H1 (cell line): ENCODE results near the gene CBX4. TPM values are rescaled to one million over a fixed set of nuclear protein-coding genes. Genes with fewer than 3 reads are reported as not detected.

Source experiments
- CTCF ChIA-PET: fragments of 300-600 bp; sonication (Branson Sonifier 250); formaldehyde crosslinking; loops from one replicate; lab custom pipeline; 2021; ENCODE audit not compliant: partially characterized antibody; lab: Charles Lee
- POLR2A ChIA-PET: fragments of 300-600 bp; sonication (Branson Sonifier 250); formaldehyde crosslinking; loops from one replicate; lab custom pipeline; 2021; ENCODE audit warnings: inconsistent platforms; ENCODE audit not compliant: partially characterized antibody; lab: Charles Lee
- DNase-seq, 2 experiments: peaks; one replicate each; pipeline versions ENCODE4 v3.0.0 to v3.0.0-alpha.2; 2010 to 2022; ENCODE audit warnings: low spot score in 2 of 2, low read depth in 1 of 2, mixed read lengths in 1 of 2
- FAIRE-seq: peaks from 2 replicates; lab custom pipeline; 2011; peaks lifted over from hg19 to GRCh38; lab: Jason Lieb, UNC
- H2AFZ ChIP-seq: 2 replicates; pipeline ENCODE4 v1.8.1; 2012; ENCODE audit warnings: low read length, inconsistent platforms
- H2AK5ac ChIP-seq: 2 replicates; pipeline ENCODE4 v1.6.1; 2013; ENCODE audit warnings: low read depth, low read length
- H2BK120ac ChIP-seq: replicated peaks from 2 replicates; pipeline ENCODE3; 2013; ENCODE audit warnings: low read depth, low read length, inconsistent platforms
- H2BK12ac ChIP-seq: 2 replicates; pipeline ENCODE4 v1.6.1; 2013; ENCODE audit warnings: low read depth, low read length
- H2BK15ac ChIP-seq: 2 replicates; pipeline ENCODE4 v1.6.1; 2013; ENCODE audit warnings: low read length
- H2BK20ac ChIP-seq: 2 replicates; pipeline ENCODE4 v1.6.1; 2013; ENCODE audit warnings: low read length
- H2BK5ac ChIP-seq: 2 replicates; pipeline ENCODE4 v1.6.1; 2013; ENCODE audit warnings: low read depth, low read length
- H3K14ac ChIP-seq: 2 replicates; pipeline ENCODE4 v1.6.1; 2013; ENCODE audit warnings: inconsistent platforms; ENCODE audit not compliant: insufficient read length
- H3K18ac ChIP-seq: 2 replicates; pipeline ENCODE4 v1.6.1; 2013; ENCODE audit warnings: low read length; ENCODE audit errors: extremely low read depth
- H3K23ac ChIP-seq: 2 replicates; pipeline ENCODE4 v1.6.1; 2013; ENCODE audit warnings: inconsistent platforms; ENCODE audit not compliant: insufficient read length
- H3K23me2 ChIP-seq: 2 replicates; pipeline ENCODE4 v1.6.1; 2013; ENCODE audit warnings: low read depth, low read length
- H3K27ac ChIP-seq: 2 replicates; pipeline ENCODE4 v1.6.1; 2011; ENCODE audit warnings: low read depth, low read length, inconsistent platforms
- H3K27me3 ChIP-seq, 4 experiments: replicated peaks in 1 of 4; 1 replicate in 1 of 4; 2 replicates in 3 of 4; pipeline versions ENCODE4 v1.6.1 to v1.8.1; 2011 to 2013; ENCODE audit warnings: low read length in 3 of 4, mild to moderate bottlenecking in 3 of 4, inconsistent platforms in 2 of 4, mixed read lengths in 2 of 4, moderate library complexity in 1 of 4; ENCODE audit not compliant: control insufficient read depth in 3 of 4, insufficient read depth in 3 of 4; ENCODE audit errors: extremely low read depth in 1 of 4
- H3K36me3 ChIP-seq, 4 experiments: 2 replicates each; pipeline versions ENCODE4 v1.6.1 to v1.8.1; 2011 to 2013; ENCODE audit warnings: mild to moderate bottlenecking in 4 of 4, low read length in 3 of 4, moderate library complexity in 2 of 4, control low read depth in 1 of 4, inconsistent platforms in 1 of 4; ENCODE audit not compliant: insufficient read depth in 4 of 4, control insufficient read depth in 2 of 4
- H3K4ac ChIP-seq: replicated peaks from 2 replicates; pipeline ENCODE3; 2013; ENCODE audit warnings: low read length, low read depth, mixed read lengths, inconsistent platforms; ENCODE audit not compliant: insufficient read length
- H3K4me1 ChIP-seq, 4 experiments: replicated peaks in 1 of 4; 1 replicate in 1 of 4; 2 replicates in 3 of 4; pipeline versions ENCODE4 v1.6.1 to v1.8.1; 2011 to 2013; ENCODE audit warnings: low read length in 3 of 4, inconsistent platforms in 2 of 4, mixed read lengths in 1 of 4; ENCODE audit not compliant: insufficient read depth in 4 of 4, control insufficient read depth in 3 of 4
- H3K4me2 ChIP-seq, 2 experiments: 2 replicates each; pipeline versions ENCODE4 v1.6.1 to v1.8.1; 2011 to 2013; ENCODE audit warnings: low read depth in 2 of 2, low read length in 2 of 2, control low read depth in 1 of 2, inconsistent platforms in 1 of 2, mild to moderate bottlenecking in 1 of 2; ENCODE audit not compliant: insufficient read depth in 1 of 2
- H3K4me3 ChIP-seq, 4 experiments: fragments of 200-600, 300-600 bp in 1 of 4; sonication (generic), shearing (Covaris generic), sonication (Bioruptor Twin) in 1 of 4; 2 replicates each; pipeline versions ENCODE4 v1.5.1 to v1.8.1; 2011 to 2016; ENCODE audit warnings: low read length in 4 of 4, low read depth in 3 of 4, control low read depth in 2 of 4, inconsistent platforms in 2 of 4, mild to moderate bottlenecking in 2 of 4, mixed read lengths in 1 of 4, moderate library complexity in 1 of 4; ENCODE audit not compliant: insufficient read depth in 2 of 4; ENCODE audit errors: extremely low read depth in 1 of 4
- H3K56ac ChIP-seq: replicated peaks from 2 replicates; pipeline ENCODE3; 2013; ENCODE audit warnings: low read depth, mild to moderate bottlenecking, mixed read lengths, low read length, inconsistent platforms; ENCODE audit not compliant: insufficient read length
- H3K79me1 ChIP-seq: 2 replicates; pipeline ENCODE4 v1.6.1; 2013; ENCODE audit warnings: low read depth, low read length, control low read depth
- H3K79me2 ChIP-seq, 2 experiments: 2 replicates each; pipeline versions ENCODE4 v1.6.1 to v1.8.1; 2012 to 2013; ENCODE audit warnings: low read length in 2 of 2, mild to moderate bottlenecking in 2 of 2, inconsistent platforms in 1 of 2; ENCODE audit not compliant: insufficient read depth in 2 of 2, control insufficient read depth in 1 of 2
- H3K9ac ChIP-seq, 4 experiments: replicated peaks in 1 of 4; 1 replicate in 1 of 4; 2 replicates in 3 of 4; pipeline versions ENCODE4 v1.6.1 to v1.8.1; 2011 to 2013; ENCODE audit warnings: low read depth in 3 of 4, low read length in 3 of 4, control low read depth in 2 of 4, mild to moderate bottlenecking in 2 of 4, moderate library complexity in 2 of 4, inconsistent platforms in 1 of 4; ENCODE audit errors: extremely low read depth in 1 of 4
- H3K9me3 ChIP-seq, 2 experiments: 2 replicates each; pipeline versions ENCODE4 v1.6.1 to v1.8.1; 2012 to 2013; ENCODE audit warnings: mild to moderate bottlenecking in 2 of 2, moderate library complexity in 2 of 2, control low read depth in 1 of 2, inconsistent platforms in 1 of 2, low read depth in 1 of 2, low read length in 1 of 2, mixed read lengths in 1 of 2; ENCODE audit not compliant: insufficient read depth in 2 of 2
- H4K20me1 ChIP-seq, 2 experiments: replicated peaks in 1 of 2; 2 replicates each; pipeline versions ENCODE3 to v1.8.1; 2011 to 2013; ENCODE audit warnings: inconsistent platforms in 2 of 2, low read length in 2 of 2, mild to moderate bottlenecking in 1 of 2; ENCODE audit not compliant: insufficient read depth in 2 of 2, control insufficient read depth in 1 of 2
- H4K5ac ChIP-seq: 2 replicates; pipeline ENCODE4 v1.6.1; 2013; ENCODE audit warnings: low read length, low read depth, mixed read lengths, inconsistent platforms; ENCODE audit not compliant: insufficient read length
- H4K8ac ChIP-seq: 2 replicates; pipeline ENCODE4 v1.8.0; 2013; ENCODE audit warnings: mild to moderate bottlenecking, moderate library complexity, low read length, inconsistent platforms; ENCODE audit not compliant: insufficient read depth; ENCODE audit errors: extremely low read depth
- H4K91ac ChIP-seq: replicated peaks from 2 replicates; pipeline ENCODE3; 2013; ENCODE audit warnings: low read length, mixed read lengths, inconsistent platforms; ENCODE audit not compliant: insufficient read length
- EZH2 ChIP-seq: fragments of 200-600 bp; sonication (generic); IDR thresholded peaks from 2 replicates; pipeline ENCODE4 v1.7.1; 2012; ENCODE audit warnings: low read depth, mild to moderate bottlenecking, moderate library complexity, low read length, inconsistent platforms; ENCODE audit not compliant: severe bottlenecking
- JUN ChIP-seq: IDR thresholded peaks from 2 replicates; pipeline ENCODE4 v1.6.1; 2011; ENCODE audit warnings: low read depth, mild to moderate bottlenecking, improper control_type of control experiment, low read length
- SUZ12 ChIP-seq: fragments of 200-600 bp; sonication (generic); IDR thresholded peaks from 2 replicates; pipeline ENCODE4 v1.6.1; 2012; ENCODE audit warnings: mild to moderate bottlenecking, inconsistent platforms, low read length, moderate library complexity, mixed read lengths
- WGBS, 2 experiments: shearing (Covaris generic) in 1 of 2; methylation state at CpG; one replicate each; pipeline versions ENCODE4 v1.1.6 to v1.1.7; 2013 to 2015; ENCODE audit warnings: low lambda C conversion rate in 2 of 2, mixed read lengths in 2 of 2, inconsistent platforms in 1 of 2, low coverage in 1 of 2, missing lambda C conversion rate in 1 of 2; ENCODE audit not compliant: insufficient replicate concordance in 2 of 2, insufficient coverage in 1 of 2, insufficient read length in 1 of 2; ENCODE audit errors: extremely low coverage in 1 of 2, missing lambda C conversion rate in 1 of 2; 5-methylcytosine and 5-hydroxymethylcytosine counted together
- polyA plus RNA-seq, 7 experiments: library from polyadenylated mRNA; depleted of rRNA in 3 of 7; stranded (reverse) in 5 of 7; unstranded in 2 of 7; fragments of >200 nt in 5 of 7; fragments of 200-250 nt in 2 of 7; gene quantifications; 1 replicate in 5 of 7; 2 replicates in 1 of 7; 4 replicates in 1 of 7; pipeline versions ENCODE4 v1.2.1 to v1.2.3, GENCODE V29; 2011 to 2013; ENCODE audit warnings: missing spikeins in 2 of 7, mixed read lengths in 2 of 7
- total RNA-seq: library from RNA; stranded (reverse); fragmentation: NEBNext Ultra II Directional; extraction: Animal tissue kit (Norgen Biotek cat#: 25700); gene quantifications from 2 replicates; pipeline ENCODE4 v1.2.1, GENCODE V29; 2021

The CBX4 gene
- total and polyA plus RNA-seq, 2 of the 8 experiments (the other 6 are each of a cell fraction or from before 2014, with no cell fraction given) = 1.8 to 4.0 TPM

DNA sequence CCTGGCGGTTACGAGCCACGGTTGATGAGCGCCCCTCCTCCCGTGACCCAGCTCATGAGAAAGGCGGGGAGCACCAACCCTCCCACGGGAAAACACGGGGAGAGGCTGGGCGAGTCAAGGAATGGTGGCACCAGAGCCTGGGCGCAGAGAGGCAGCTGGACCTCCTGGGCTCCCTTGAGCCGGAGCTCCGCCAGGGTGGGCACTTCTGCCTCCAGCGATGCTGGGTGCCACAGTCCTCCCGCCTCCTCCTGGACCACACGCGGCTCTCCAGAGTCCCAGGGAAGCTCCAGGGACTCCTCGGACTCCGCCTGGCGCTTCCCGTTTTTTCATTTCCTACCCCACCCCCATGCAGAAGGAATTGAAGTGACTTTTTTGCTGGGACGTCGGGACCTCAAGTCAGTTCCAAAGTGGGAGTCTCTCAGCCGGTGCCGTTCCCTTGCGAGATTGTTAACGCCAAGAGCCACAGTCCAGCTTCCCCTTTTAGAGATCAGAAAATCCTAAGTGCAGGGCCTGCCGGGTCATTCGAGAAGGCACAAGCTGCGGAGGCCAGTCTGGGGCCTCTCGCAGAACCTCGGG lies 35.7 kb downstream of the CBX4 start:
- H3K4ac ChIP-seq = peak overlapping the region; percentile 32
- TF ChIP-seq EZH2 (peak; percentile 99), SUZ12 (peak; percentile 92), JUN (no peak)
- TF ChIP-seq, all 59 proteins: peak for 2
- Histone ChIP-seq H3K23ac (no peak overlapping the region), H2BK120ac (no peak overlapping the region), H3K79me2 (no peaks in the 10 kb centered on the region), H2BK20ac (no peak overlapping the region; the same call in 1 of the 2 replicates), H3K4me3 (peak overlapping the region in 1 of 4 experiments; percentile 42; a peak in 2 of 8 replicates), H2AK5ac (no peak overlapping the region), H3K36me3 (peaks cover 0 to 6% (median 0%) of the 10 kb centered on the region in 4 experiments; a peak in 1 of 8 replicates), H4K20me1 (peaks cover 4 to 31% of the 10 kb centered on the region in 2 experiments), H3K9me3 (peaks cover 0 to 7% of the 10 kb centered on the region in 2 experiments; a peak in 3 of 4 replicates), H3K79me1 (no peaks in the 10 kb centered on the region), H4K8ac (no peak overlapping the region), H3K23me2 (peaks cover 2% of the 10 kb centered on the region), H2AFZ (no peak overlapping the region), H4K91ac (no peak overlapping the region), H2BK5ac (peak overlapping the region; percentile 35; the same call in 1 of the 2 replicates), H2BK12ac (0 out of 2 replicates have a peak overlapping the region, but pooled peaks have one; percentile 50), H3K27ac (no peak overlapping the region), H3K9ac (no peak overlapping the region), H3K4me2 (peak overlapping the region; percentile 44 to 57; a peak in 3 of 4 replicates), H2BK15ac (no peak overlapping the region), H3K4me1 (peaks cover 4 to 56% (median 42%) of the 10 kb centered on the region in 4 experiments), H3K56ac (no peak overlapping the region), H3K18ac (0 out of 2 replicates have a peak overlapping the region, but pooled peaks have one; percentile 48), H3K27me3 (peaks cover 92 to 100% (median 100%) of the 10 kb centered on the region in 4 experiments), H4K5ac (no peak overlapping the region), H3K14ac (no peak overlapping the region)
- no peak for FAIRE-seq
- POLR2A ChIA-PET = interaction anchor here (1.0 to 24.0 kb wide), 11 partner anchors 9 to 56 kb away, joined by 3 to 374 read pairs (median 7); partner anchors contain the start of gene CBX4
- WGBS, 2 experiments = 9% methylated on average over 31 of the region's 31 CpGs; no CpG with 5 or more reads in 1 of the 2 experiments
- CTCF ChIA-PET = interaction anchor here (0.6 to 19.1 kb wide), 9 partner anchors 9 to 112 kb away, joined by 5 to 576 read pairs (median 9); partner anchors contain the start of gene CBX4
- DNase-seq = no peak
